Hematopoietic multipotent progenitor cell (in vitro differentiated cells): ENCODE data around the gene CAAP1. TPM values are rescaled to one million over a fixed set of nuclear protein-coding genes. Genes with fewer than 3 reads are reported as not detected.
"Not testable (repeated sequence)": the region's sequence is repeated elsewhere in the genome, so short reads cannot be mapped to it uniquely, and the experiment has no call there.

ENCODE experiments used
- DNase-seq, 3 donors: peaks; one replicate each; pipeline ENCODE4 v3.0.0-alpha.2; 2011 to 2015; ENCODE audit warnings: low read depth in 2 of 3, low spot score in 2 of 3
- total RNA-seq: library from RNA; depleted of rRNA; stranded (reverse); fragments of >200 nt; gene quantifications from one replicate; pipeline ENCODE4 v1.2.3, GENCODE V29; 2012

CAAP1 gene
- total RNA-seq, result 26.7 TPM

DNA sequence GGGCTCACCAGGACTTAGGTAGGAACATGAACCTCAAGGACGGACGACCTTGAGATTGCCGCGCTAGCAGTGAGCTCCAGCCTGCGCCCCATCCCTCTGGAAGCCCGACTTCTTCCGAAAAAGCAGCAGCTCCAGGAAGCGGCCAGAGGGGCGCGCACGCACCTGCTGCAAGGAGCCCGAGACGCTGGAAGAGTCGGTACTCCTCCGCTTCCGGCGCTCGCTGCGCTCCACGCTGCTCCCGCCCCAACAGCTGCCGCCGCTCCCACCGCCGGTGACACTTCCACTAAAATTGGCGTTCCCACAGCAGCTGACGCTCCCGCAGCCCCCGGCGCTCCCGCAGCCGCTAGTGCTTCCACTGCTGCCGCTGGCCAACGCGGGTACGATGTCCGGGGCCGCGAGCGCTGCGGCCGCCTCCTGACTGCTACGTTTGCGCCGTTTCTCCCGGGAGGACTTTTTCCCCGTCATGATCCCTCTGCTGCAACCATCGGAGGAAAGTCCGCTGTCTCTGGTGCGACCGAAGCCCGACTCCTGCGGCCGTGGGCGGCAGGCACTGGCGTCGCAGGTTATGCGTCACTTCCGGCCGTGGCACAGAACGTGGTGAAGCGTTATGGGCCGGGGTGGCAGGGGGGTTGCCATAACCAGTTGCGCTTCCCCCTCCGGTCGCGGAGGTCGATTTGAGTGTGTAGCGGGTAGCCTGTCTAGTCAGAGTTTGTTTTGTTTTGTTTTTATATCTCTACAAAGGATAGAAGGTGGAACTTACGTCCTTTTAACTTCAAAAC lies at the start of gene CAAP1:
TSS of gene CAAP1 (minus strand) at position 552 of the 779 bp plus-strand sequence. CDS start at position 465, 87 bp downstream.
- peak; percentile 81 to 97 (median 95) for DNase-seq

- no peak for DNase-seq
Observed at GRCh38 chr9:26940779-26941178, 48.2 kb upstream of the CAAP1 start.

GRCh38 chr9:26939955-26940711 lies 47.5 kb upstream of the CAAP1 start:
- no peak for DNase-seq

DNA sequence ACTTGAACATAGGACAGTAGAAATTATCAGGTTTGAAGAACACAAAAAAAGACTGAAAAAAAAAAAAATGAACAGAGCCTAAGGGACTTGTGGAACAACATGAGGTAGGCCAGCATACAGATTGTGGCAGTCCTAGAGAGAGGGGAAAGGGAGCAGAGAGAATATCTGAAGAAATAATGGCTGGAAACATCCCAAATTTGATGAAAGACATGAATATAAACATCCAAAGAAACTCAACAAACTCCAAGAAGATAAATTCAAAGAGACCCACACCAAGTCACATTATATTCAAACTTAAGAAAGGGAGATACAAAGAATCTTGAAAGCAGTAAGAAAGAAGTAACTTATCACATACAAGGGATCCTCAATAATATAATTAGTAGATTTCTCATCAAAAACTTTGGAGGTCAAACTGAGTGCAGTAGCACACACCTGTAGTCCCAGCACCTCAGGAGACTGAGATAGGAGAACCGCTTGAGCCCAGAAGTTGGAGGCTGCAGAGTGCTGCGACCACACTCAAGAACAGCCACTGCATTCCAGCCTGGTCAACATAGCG lies 45.3 kb upstream of the CAAP1 start:
- DNase-seq, result no peak

- no peak for DNase-seq
Observed at GRCh38 chr9:26935847-26936246, 43.2 kb upstream of the CAAP1 start.

DNA sequence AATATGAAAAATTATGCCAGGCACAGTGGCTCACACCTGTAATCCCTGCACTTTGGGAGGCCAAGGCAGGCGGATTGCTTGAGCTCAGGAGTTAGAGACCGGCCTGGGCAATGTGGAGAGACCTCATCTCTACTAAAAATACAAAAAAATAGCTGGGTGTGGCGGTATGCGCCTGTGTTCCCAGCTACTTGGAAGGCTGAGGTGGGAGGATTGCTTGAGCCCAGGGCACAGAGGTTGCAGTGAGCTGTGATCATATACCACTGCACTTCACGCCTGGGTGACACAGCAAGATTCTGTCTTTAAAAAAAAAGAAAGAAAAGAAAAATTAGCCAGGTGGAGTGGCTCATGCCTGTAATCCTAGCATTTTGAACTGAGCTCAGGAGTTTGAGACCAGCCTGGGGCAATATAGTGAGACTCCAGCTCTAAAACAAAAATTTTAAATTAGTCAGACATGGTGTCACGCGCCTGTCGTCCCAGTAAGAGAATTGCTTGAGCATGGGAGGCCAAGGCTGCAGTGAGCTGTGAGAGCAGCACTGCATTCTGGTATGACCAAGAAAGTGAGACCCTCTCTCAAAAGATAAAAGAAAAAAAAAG lies 36.4 kb upstream of the CAAP1 start:
- DNase-seq, result no peak

DNA sequence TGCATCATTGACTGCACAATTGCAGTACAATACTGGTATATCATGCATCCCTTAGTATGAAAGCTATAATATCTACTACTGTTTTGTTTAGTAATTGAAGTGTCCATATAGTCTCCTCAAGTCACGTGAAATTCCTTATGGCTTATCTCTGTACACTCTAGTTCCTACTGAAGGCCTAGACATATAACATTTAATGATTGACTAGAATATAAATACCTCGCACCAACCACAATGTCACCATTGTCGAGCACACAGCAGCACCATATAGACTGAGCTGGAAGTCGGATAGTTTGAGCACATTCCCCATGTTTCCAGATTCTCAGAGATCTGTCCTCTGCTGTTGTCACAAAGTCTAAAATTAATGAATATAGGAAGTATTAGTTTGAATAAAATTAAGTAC lies 33.0 kb upstream of the CAAP1 start:
- no peak for DNase-seq

- DNase-seq, result no peak
Observed at GRCh38 chr9:26919698-26920097, 27.1 kb upstream of the CAAP1 start.

DNA sequence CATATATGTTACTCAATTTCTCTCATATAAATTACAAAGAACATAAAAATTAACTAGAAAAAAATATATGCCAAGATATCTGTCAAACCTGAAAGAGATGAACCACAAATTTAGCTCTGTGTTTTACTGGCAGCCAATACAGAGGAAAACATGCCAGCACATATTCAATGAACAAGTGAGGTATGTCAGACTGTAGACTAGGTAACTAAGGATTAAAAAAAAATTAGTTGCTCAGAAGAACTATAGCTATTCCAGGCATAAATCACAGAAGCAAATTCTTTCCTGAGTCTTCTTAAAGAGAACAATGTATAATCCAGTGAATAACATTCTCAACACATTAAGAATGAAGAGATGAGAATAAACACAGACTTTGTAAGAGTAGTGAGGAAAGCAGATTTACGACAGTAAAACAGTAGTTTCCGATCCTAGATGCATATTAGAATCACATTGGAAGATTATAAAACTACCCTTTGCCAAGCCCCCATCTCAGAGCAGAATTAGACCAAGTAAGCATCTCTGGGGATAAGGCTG lies 20.6 kb upstream of the CAAP1 start:
- DNase-seq, result no peak

- no peak for DNase-seq
Observed at GRCh38 chr9:26904671-26905070, 12.1 kb upstream of the CAAP1 start.

GRCh38 chr9:26904070-26904469 lies 11.5 kb upstream of the CAAP1 start:
- DNase-seq, result no peak

DNA sequence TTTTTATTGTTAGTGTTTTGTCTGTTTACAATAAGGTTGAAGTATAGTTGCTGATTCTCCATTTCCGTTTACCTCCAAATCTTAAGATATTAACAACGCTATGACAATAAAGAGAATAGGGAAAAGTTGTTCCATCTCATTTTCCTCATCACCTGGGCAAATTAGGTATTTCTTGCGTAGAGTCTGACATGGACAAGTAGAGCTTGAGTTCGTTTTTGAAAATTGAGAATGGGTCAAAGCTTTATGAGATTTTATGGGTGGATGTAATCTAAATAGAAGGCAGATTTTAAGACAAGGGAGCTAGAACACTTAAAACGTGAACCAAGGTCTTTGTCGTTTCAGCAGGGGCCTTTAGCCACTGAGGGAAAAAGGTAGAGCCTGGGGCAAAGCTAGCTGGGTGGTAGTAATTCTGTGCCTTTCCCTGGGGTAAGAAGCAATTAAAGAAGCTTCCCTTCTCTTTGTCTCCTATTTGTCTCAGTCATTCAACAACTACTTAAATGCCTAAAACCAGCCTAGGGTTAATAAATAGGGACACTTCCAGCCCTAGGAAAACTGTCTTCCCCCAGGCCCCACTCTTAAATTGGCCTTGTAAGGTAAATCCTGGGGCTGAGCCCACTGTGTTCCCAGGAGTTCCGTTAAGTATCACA lies 551 bp upstream of the CAAP1 start:
- DNase-seq, result no peak

DNA sequence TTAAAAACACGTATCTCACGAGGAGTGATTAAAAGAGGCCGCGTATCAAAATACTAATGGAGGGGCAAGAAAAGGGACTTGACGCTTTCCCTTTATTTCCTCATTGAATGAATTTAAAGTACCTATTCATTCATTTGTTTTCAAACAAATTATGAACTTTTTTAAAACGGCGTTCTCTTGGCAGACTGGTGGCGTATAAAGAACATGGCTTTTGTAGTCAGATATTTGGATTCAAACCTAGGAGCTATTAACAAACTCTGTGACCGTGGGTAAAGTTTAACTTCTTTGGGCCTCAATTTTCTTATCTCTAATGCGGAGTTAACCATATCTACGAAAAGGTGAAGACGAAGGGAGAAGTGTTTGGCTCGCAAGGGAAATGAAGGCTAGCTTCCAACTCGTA lies 876 bp downstream of the CAAP1 start:
- DNase-seq, result peak in 2 of 3 donors; percentile 6 to 16

DNA sequence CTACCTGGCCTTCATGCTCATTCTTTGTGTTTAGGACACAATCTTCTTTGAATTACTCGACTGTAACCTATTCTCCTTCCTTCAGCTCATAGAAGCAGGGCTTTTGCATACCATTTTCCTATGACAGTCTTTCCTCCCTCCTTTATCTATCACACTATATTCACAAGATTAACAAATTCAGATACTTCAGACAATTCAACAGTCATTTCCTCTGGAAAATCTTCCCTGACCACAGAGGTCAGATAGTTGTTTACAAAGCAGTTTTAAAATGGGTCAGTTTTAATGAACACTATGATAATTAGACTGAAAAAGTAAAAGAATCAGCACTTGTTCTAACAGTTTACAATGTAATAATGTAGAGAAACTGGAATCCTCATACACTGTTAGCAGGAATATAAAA lies 4.3 kb downstream of the CAAP1 start:
- no peak for DNase-seq

GRCh38 chr9:26882154-26882553 lies 10.4 kb downstream of the CAAP1 start:
- no peak for DNase-seq

DNA sequence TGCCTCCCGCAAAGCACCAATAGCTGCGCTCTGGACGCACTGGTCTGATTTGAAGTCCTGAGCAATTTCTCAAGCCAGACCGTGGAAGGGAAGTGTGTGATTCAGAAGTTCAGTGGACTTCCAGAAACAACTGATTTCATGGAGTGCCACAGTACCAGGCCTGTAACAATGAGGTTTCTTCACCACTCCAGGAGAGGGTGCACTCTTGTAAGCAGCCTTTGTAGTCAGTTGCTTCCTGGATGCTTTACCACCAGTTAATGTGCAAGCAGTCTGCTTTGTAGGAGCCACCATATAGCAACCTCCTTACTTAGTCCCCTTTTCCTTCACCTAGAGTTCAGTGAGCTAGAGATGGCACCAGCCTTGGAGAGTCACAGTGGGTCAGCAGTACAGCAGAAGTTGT lies 12.3 kb downstream of the CAAP1 start:
- no peak for DNase-seq

- not testable (repeated sequence) for DNase-seq
Observed at GRCh38 chr9:26875155-26875554, 17.4 kb downstream of the CAAP1 start.

- DNase-seq, result no peak
Observed at GRCh38 chr9:26870292-26870691, 22.3 kb downstream of the CAAP1 start.

DNA sequence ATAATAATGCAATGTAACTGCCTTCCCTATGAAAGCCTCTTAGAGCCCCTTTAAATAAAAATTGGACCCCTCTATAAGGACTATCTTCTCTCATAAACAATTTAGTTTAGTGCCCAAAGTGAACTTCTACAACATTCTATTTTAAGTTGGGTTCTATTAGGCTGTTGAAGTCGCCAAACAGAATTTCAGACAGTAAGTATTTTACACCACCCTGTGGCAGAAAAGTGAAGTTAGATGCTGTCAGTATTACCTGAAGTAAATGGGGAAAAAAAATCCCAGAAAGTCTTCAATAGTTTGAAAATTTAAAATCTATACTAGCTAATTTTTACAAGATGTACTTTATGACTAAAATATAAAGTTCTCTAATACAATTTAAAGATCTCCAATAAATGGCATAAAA lies 29.5 kb downstream of the CAAP1 start:
- DNase-seq, result peak in 1 of 3 donors; percentile 4

DNA sequence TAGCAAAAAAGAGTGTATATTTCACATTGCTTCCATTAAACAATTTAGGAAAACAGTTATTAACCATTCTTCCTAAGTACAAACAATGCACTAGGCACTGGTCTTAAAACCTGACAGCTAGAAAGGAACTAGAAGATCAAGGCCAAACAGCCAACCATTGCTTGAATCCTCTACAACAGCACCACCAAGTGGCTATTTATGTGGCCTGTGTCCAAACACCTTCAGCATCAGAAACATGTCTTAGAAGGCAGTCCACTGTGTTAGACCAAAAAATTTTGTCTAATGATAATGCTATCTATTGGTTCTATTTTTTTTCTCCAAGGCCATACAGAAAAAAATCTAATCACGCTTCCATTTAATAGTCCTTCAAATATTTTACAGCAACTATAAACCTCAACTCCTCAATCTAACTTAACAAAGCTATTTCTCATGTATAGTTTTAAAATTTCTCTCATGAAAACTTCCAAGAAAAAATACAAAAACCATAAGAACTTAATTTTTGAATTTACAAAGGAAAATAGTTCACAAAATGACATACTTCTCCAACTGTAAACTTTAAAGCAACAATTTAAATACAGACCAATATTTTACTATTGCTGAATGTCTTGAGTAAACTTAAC lies 36.1 kb downstream of the CAAP1 start:
- peak in 2 of 3 donors; percentile 30 to 61 for DNase-seq
